ENCODE measurements around the gene GALT. TPM values are rescaled to one million over a fixed set of nuclear protein-coding genes. Genes with fewer than 3 reads are reported as not detected.

Gene GALT
- total and polyA plus RNA-seq, 2 of the 13 experiments (the other 11 are each of a cell fraction or from before 2014, with no cell fraction given) = 40.4 to 46.3 TPM

DNA sequence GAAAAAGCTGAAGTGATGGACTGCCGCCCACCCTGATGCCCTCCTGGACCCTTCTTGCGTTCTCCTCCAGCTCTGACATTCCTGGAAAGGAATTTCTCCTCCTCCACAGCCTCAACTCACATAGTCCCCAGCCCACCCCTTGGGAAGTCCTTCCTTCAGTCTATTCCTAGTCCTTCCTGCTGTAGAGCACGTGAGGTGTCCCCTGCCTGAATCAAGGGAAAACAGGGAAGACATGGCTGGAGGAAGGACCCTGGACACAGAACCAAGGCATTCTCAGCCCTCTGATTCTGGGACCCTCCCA is 21.3 kb upstream of the GALT start:
- no peak for FAIRE-seq

DNA sequence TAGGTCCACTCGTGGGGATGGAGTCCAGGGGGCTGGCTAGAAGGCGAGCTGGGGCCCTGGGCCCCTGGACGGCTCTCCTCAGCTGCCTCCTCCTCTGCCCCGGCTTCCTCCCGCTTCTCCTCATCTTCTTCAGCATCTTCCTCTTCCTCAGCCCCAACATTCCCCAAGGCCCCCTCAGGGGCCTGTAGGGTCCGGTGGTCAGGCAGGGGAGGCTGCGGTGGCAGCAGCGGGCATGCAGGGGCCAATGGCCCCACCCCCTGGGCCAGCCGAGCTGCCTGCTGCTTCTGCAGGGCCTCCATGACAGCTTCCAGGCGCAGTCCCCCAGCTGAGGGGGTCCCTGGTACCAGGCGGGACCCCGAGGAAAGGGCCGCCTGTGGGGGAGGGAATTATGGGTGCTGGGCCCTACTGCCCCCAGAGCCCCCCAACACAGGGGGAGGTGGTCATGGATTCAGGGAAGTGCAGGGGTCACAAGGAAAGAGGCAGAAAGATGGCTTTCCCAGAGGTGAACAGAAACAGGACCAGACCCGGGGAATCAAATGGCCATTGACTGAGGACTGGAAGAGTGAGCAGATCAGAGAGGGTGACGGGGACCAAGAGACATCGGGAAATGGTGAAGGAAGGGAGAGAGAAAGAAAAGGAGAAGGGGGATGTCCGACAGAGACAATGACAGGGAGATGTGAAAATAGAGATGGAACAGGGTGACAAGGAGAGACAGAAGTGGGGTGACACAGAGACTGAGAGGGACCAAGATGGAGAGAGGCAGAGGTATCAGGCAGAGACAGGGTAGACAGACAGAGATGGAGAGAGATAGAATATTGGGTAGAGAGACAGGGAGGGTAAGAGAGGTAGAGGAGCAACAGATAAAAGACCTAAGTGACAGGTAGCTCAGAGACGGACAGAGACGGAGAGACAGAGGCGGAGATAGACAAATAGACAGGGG is 18.5 kb upstream of the GALT start:
- BruUV-seq (replicated peaks) = no TSS peak
- FAIRE-seq (no peak), DNase-seq (ENCODE audit: low spot score) (no peak), ATAC-seq (no peak)
- TF ChIP-seq MYNN (CRISPR knock-in tag; IDR thresholded peaks at IDR 0.05; ENCODE audit: low read depth) (no peak), EZH2 (conservative IDR thresholded peaks at IDR 0.05; ENCODE audit: low read depth, low read length) (0 out of 2 replicates have a peak, but pooled peaks have one; percentile 53)
- TF ChIP-seq, protein P1, sequence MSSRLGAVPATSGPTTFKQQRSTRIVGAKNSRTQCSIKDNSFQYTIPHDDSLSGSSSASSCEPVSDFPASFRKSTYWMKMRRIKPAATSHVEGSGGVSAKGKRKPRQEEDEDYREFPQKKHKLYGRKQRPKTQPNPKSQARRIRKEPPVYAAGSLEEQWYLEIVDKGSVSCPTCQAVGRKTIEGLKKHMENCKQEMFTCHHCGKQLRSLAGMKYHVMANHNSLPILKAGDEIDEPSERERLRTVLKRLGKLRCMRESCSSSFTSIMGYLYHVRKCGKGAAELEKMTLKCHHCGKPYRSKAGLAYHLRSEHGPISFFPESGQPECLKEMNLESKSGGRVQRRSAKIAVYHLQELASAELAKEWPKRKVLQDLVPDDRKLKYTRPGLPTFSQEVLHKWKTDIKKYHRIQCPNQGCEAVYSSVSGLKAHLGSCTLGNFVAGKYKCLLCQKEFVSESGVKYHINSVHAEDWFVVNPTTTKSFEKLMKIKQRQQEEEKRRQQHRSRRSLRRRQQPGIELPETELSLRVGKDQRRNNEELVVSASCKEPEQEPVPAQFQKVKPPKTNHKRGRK (CRISPR knock-in tag; IDR thresholded peaks at IDR 0.05) = 0 out of 2 replicates have a peak, but pooled peaks have one; percentile 40
- TF ChIP-seq, protein P2, sequence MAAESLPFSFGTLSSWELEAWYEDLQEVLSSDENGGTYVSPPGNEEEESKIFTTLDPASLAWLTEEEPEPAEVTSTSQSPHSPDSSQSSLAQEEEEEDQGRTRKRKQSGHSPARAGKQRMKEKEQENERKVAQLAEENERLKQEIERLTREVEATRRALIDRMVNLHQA (CRISPR knock-in tag; IDR thresholded peaks at IDR 0.05) = no peak
- Histone ChIP-seq H4K20me1 (ENCODE audit: insufficient read depth, low read length) (no peaks in the 10 kb centered on the region), H3K36me3 (replicated peaks in 1 of 2; ENCODE audit: control insufficient read depth in 1 of 2, insufficient read depth in 2 of 2, low read length in 2 of 2) (no peaks in the 10 kb centered on the region), H3K4me1 (ENCODE audit: insufficient read depth, low read length) (peaks cover 35% of the 10 kb centered on the region), H3K4me2 (ENCODE audit: low read depth, low read length) (peak overlapping the region; percentile 72), H3K79me2 (ENCODE audit: insufficient read depth, low read length) (no peaks in the 10 kb centered on the region), H3K4me3 (replicated peaks in 1 of 3; ENCODE audit: insufficient read depth in 1 of 3, low read depth in 2 of 3, low read length in 3 of 3) (peak overlapping the region; percentile 36 to 73 (median 40)), H2AFZ (ENCODE audit: low read length) (no peak overlapping the region), H3K9me3 (ENCODE audit: low read length) (no peaks in the 10 kb centered on the region), H3K9ac (ENCODE audit: insufficient read depth, low read depth, low read length) (no peak overlapping the region), H3K27ac (ENCODE audit: extremely low read length, insufficient read depth, low read length) (no peak overlapping the region), H3K27me3 (ENCODE audit: control insufficient read depth in 1 of 2, insufficient read depth in 2 of 2, low read length in 2 of 2) (peaks cover 4 to 20% of the 10 kb centered on the region in 2 experiments; a peak in 3 of 5 replicates)
- in situ Hi-C loops (cut with HindIII; ENCODE audit: extremely low pct_ligation_motif_present, low pct_unique_long_range_greater_than_20kb) (no loop called here), intact Hi-C loops (cut with micrococcal nuclease; ENCODE audit: unreplicated experiment) (no loop called here)
- POLR2A ChIA-PET = no interaction called here
- 44% methylated on average over 20 of the region's 20 CpGs for WGBS (ENCODE audit: low lambda C conversion rate)
- CTCF ChIA-PET (ENCODE audit: low intra/inter-chr PET ratio, low total read pairs) = no interaction called here

More for the DNA sequence above, 21.3 kb upstream of the GALT start:
- no peak overlapping the region for H2AFZ ChIP-seq (ENCODE audit: low read length)
- no peak overlapping the region for H3K27ac ChIP-seq (ENCODE audit: extremely low read length, insufficient read depth, low read length)
- intact Hi-C loops (cut with micrococcal nuclease; ENCODE audit: unreplicated experiment) = no loop called here
- in situ Hi-C loops (cut with HindIII; ENCODE audit: extremely low pct_ligation_motif_present, low pct_unique_long_range_greater_than_20kb) = no loop called here
- 14% methylated on average over 3 of the region's 3 CpGs for WGBS (ENCODE audit: low lambda C conversion rate)
- no TSS peak for BruUV-seq (replicated peaks)
- no peaks in the 10 kb centered on the region for H4K20me1 ChIP-seq (ENCODE audit: insufficient read depth, low read length)
- no peak for ATAC-seq
- H3K79me2 ChIP-seq (ENCODE audit: insufficient read depth, low read length) = no peaks in the 10 kb centered on the region
- no peak overlapping the region for H3K4me3 ChIP-seq (replicated peaks in 1 of 3; ENCODE audit: insufficient read depth in 1 of 3, low read depth in 2 of 3, low read length in 3 of 3)
- H3K4me1 ChIP-seq (ENCODE audit: insufficient read depth, low read length) = peaks cover 32% of the 10 kb centered on the region
- no peaks in the 10 kb centered on the region for H3K36me3 ChIP-seq (replicated peaks in 1 of 2; ENCODE audit: control insufficient read depth in 1 of 2, insufficient read depth in 2 of 2, low read length in 2 of 2)
- TF ChIP-seq ZNF138 (CRISPR knock-in tag; IDR thresholded peaks at IDR 0.05; ENCODE audit: low read depth) (no peak), ZMYM3 (CRISPR knock-in tag; IDR thresholded peaks at IDR 0.05) (peak; percentile 28; the same call in 1 of the 2 replicates)
- DNase-seq (ENCODE audit: low spot score) = no peak
- H3K9me3 ChIP-seq (ENCODE audit: low read length) = no peaks in the 10 kb centered on the region
- CTCF ChIA-PET (ENCODE audit: low intra/inter-chr PET ratio, low total read pairs) = no interaction called here
- H3K9ac ChIP-seq (ENCODE audit: insufficient read depth, low read depth, low read length) = no peak overlapping the region
- H3K4me2 ChIP-seq (ENCODE audit: low read depth, low read length) = no peak overlapping the region
- POLR2A ChIA-PET = no interaction called here
- H3K27me3 ChIP-seq (ENCODE audit: control insufficient read depth in 1 of 2, insufficient read depth in 2 of 2, low read length in 2 of 2) = peaks cover 4 to 20% of the 10 kb centered on the region in 2 experiments; a peak in 3 of 5 replicates

Measured in HepG2 (cell line).